Measurements from ENCODE around the gene GJA5. TPM values are rescaled to one million over a fixed set of nuclear protein-coding genes. Genes with fewer than 3 reads are reported as not detected.
"Not testable (repeated sequence)": the region's sequence is repeated elsewhere in the genome, so short reads cannot be mapped to it uniquely, and the experiment has no call there.

The GJA5 gene
- polyA plus RNA-seq, 3 donors = 27.4 to 28.5 (median 28.2) TPM

DNA sequence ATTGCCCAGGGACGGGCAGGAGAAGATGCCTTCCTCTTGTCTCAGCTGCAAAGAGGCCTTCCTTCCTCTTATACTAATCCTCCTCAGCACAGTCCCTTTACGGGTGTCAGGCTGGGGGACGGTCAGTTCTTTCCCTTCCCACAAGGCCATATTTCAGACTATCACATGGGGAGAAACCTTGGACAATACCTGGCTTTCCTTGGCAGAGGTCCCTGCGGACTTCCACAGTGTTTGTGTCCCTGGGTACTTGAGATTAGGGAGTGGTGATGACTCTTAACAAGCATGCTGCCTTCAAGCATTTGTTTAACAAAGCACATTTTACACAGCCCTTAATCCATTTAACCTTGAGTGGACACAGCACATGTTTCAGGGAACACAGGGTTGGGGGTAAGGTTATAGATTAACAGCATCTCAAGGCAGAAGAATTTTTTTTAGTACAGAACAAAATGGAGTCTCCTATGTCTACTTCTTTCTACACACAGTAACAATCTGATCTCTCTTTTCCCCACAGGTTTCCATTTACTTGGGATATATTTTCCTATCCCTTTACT, 26.0 kb downstream of the GJA5 start:
- DNase-seq (ENCODE audit: low read depth in 3 of 3, low spot score in 2 of 3) = not testable (repeated sequence)

DNA sequence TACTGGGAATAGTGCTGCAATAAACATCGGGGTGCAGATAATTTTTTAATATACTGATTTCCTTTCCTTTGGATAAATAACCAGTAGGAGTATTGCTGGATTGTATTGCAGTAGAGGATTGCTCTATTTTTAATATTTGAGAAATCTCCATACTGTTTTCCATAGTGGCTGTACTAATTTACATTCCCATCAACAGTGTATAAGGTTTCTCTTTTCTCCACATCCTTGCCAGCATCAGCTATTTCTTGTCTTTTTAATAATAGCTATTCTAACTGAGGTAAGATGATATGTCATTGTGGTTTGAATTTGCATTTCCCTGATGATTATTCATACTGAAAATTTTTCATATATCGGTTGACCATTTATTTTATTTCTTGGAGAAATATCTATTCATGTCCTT, 31.1 kb downstream of the GJA5 start:
- no peak for DNase-seq (ENCODE audit: low read depth in 3 of 3, low spot score in 2 of 3)

DNA sequence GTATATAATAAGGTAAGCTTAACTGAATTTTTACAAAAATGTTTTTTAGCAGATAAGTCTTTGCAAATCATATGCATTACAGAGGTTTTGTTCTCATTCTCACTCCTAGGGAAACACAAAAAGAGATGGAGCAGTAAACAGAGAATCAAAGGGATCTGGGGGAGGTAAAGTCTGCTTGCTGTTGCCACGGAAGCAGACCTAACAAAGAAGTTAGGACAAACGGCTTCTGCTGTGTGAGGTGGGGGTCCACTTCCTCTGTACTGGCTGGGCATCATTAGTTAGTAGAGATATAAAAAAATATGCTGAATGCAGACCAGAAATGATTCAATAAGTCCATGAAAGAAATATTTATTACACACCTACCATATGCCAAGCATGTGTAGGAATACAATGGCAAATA, 34.2 kb downstream of the GJA5 start:
- DNase-seq (ENCODE audit: low read depth in 3 of 3, low spot score in 2 of 3) = no peak

DNA sequence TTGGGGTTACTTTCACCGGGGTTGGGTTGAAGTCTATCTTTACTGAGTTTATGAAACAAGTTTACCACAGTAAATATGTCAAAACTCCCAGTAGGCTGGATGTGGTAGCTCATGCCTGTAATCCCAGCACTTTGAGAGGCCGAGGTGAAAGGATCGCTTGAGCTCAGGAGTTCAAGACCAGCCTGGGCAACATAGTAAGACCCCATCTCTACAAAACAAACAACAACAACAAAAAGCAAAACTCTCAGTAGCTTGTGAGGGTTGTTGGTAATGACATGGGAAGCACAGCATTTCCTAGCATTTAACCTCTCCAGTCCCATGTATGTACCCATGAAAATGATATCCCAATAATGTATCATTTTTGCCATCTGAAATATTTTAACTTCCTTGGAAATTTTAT, 34.7 kb downstream of the GJA5 start:
- no peak for DNase-seq (ENCODE audit: low read depth in 3 of 3, low spot score in 2 of 3)

DNA sequence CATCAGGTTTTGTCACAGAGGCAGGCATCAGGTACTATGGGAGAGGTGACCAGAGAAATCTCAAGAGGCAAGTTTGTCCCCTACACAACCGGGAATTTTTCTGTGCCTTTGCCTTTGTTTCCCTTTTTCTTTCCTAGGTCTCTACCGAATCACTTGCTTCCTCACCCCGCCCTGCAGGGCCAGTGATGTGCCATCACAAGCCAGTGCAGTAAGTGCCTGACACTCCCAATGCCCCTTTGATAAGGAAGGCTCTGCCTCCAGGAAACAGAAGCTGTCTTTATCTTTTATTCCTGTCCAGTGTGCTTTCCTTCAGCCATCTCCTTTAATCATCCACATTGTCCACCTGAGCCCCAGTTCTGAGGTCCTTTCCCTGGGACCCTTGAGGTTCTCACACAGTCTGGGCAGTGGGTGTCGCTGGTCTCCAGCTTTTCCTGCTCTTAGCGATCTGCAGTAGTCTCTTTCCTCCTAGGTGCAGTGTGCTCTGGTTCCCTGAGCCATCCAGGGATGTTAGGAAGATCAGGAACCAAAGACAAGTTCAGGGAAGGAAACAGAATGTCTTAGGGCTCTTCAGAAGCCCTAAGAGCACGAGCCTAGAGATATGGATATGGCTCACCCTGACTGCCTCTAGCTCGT, 36.6 kb downstream of the GJA5 start:
- no peak for DNase-seq (ENCODE audit: low read depth in 3 of 3, low spot score in 2 of 3)

DNA sequence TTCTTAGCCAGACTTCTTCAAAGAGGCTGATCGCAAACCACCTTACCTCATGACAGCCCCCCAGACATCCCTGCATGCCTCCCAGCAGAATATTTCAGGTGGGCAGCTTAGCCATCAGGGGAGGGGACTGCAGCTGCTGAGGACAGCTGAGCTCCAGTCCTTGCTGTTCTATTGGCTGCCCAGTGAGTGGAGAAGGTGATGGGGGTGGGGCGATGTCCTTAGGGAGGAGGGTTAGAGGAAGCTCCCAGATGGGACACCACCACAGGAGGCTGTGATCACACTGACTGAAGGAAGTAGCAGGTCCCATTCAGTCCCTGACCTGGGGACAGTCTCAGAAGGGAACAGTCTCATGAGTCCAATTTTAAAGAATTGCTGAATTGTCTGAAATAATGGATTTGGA, 38.3 kb downstream of the GJA5 start:
- no peak for DNase-seq (ENCODE audit: low read depth in 3 of 3, low spot score in 2 of 3)

DNA sequence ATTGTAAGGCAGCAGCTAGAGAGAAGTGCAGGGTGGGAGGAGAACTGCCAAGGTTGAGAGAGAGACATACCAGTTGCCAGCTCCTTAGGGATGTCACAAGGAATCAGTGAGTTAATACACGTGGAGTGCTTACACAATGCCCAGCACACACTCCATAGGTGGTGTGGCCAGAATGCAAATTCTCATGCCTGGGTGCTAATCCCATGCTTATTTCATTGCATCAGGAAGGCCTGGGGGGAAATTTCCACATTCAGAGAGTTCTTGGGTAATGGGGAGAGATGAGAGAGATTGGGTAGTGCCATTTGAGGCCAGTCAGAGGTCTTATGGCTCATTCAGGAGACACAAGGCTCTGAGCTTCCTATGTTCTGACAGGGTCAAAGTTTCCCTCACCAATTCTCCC, 38.7 kb downstream of the GJA5 start:
- DNase-seq (ENCODE audit: low read depth in 3 of 3, low spot score in 2 of 3) = no peak

DNA sequence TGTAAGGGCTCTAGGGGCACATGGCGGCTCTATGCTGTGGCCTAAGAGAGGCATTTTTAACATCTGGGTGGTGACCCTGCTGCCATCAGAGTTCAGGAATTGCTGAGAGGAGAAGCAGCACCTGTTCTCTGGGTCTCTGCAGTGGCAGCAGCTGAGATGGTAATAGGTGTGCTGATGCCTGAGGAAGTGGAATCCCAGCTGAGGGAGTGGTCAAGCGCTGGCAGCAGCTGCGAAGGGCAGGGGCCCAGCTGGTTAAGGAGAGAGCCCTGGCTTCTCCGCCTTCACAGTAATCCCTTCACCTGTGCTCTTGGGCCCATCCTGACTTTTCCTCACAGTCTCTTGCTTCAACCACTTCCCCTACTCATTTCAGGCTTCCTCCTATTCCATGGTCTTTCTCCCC, 39.8 kb downstream of the GJA5 start:
- no peak for DNase-seq (ENCODE audit: low read depth in 3 of 3, low spot score in 2 of 3)

DNA sequence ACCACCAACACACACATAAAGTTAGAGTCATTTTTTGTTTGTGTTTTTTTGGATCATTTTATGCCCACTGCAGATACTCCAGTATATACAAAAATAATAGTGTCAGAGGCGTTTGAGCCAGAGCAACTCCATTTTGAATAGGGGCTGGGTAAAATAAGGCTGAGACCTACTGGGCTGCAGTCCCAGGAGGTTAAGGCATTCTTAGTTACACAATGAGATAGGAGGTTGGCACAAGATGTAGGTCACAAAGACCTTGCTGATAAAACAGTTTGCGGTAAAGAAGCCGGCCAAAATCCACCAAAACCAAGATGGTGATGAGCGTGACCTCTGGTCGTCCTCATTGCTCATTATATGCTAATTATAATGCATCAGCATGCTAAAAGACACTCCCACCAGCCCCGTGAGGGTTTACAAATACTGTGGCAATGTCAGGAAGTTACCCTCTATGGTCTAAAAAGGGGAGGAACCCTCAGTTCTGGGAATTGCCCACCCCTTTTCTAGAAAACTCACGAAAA, 40.6 kb downstream of the GJA5 start:
- no peak for DNase-seq (ENCODE audit: low read depth in 3 of 3, low spot score in 2 of 3)

DNA sequence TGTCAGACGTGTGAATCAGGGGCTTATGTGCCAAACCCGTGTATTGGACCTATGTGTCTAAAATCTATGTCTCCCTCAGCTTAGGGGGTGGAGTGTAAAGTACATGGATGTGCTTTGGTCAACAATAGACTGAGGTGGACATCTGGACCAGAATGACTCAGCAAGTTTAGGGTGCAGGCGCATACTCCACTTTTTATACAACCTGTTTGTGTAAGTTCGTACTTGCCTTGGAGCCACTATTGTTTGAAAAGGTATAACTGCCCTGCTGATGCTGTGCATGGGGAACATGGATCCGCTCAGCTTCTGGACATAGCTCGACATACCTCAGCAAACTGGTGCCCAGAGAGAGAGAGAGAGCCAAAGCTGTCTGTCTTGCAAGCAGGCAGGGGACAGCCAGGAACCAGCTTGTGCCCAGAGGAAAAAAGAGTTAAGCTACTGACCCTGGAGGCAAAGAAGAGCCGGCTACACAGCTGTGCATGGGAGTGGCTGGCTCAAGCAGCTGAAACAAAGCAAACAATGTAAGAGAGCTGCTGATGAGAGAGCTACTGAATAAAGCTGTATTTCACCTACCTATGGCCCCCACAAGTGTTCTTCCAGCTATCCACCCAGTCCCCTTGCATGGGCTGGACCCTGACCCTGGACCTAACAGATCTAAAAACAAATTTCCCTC, 41.2 kb downstream of the GJA5 start:
- DNase-seq (ENCODE audit: low read depth in 3 of 3, low spot score in 2 of 3) = no peak

DNA sequence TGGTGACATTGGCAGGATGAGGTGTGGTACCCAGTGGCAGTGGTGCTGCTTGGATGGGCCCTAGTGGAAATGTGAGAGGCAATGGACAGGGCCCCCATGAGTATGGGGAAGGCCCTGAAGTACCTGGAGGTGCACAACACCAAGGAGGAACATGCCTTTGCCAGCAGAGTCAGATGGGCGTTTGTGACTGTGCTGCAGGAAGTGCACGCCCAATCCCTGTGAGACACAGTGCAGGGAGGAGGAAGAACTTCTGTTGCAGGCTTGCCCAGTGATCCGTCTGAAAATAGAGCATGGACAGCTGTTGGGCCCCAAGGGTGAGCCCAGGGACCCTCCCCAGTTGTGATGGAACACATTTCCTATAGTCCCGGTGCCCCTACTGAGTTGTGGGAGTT, 42.7 kb downstream of the GJA5 start:
- DNase-seq (ENCODE audit: low read depth in 3 of 3, low spot score in 2 of 3) = no peak

DNA sequence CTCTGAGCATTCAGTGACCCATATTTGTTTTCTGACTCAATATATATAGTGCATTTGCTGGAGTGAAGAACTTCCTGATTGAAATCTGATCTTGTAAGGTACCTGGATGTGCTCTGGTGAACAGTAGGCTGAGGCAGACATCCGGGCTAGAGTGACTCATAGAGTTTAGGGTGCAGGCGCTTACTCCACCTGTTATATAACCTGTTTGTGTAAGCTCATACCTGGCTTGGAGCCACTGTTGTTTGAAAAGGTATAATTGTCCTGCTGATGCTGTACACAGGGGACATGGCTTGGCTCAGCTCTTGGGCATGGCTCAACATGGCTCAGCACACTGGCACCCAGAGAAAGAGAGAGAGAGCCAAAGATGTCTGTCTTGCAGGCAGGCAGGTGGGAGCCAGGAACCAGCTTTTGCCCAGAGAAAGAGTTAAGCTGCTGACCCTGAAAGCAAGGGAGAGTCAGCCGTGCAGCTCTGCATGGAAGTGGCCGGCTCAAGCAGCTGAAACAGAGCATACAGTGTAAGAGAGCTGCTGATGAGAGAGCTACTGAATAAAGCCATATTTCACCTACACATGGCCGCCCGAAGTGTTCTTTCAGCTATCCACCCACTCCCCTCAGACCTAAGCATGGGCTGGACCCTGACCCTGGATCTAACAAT, 43.2 kb downstream of the GJA5 start:
- DNase-seq (ENCODE audit: low read depth in 3 of 3, low spot score in 2 of 3) = peak in 2 of 3 donors; percentile 47 to 52

DNA sequence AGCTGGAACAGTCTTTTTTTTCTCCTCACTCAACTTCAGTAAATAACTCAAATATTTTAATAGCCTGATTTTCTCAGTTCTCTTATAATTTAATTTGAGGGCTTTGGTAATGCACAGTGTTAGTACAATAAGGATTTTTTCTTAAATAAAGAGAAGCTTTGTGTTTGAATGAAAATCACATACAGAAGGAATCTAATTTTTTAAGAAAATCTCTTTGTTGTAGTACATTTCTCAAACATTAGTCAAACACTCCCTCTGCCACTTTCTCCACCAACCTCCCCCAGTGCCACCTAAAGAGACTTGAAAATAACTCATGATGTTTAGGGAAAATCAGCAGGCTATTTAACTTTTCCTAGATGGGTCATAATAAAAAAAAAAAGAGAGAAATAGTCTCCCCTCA, 47.8 kb downstream of the GJA5 start:
- no peak for DNase-seq (ENCODE audit: low read depth in 3 of 3, low spot score in 2 of 3)

Other genes starting within 250 kb of the GJA5 start
- gene BCL9, start 219.1 kb downstream of the GJA5 start, polyA plus RNA-seq (ENCODE audit: insufficient read length in 3 of 3) = 10 to 100 TPM; 52.3 to 56.8 (median 54.8) TPM
- gene ACP6, start 90.1 kb downstream of the GJA5 start, polyA plus RNA-seq (ENCODE audit: insufficient read length in 3 of 3) = 10 to 100 TPM; 22.5 to 35.9 (median 30.3) TPM
- under 1 TPM; 0.53 to 0.72 (median 0.65) TPM for gene GJA8, start 142.2 kb upstream of the GJA5 start, polyA plus RNA-seq (ENCODE audit: insufficient read length in 3 of 3)
- gene GPR89B, start 167.8 kb upstream of the GJA5 start, polyA plus RNA-seq (ENCODE audit: insufficient read length in 3 of 3) = 10 to 100 TPM; 54.2 to 58.5 (median 56.5) TPM